Measurements from ENCODE around the gene YIPF4.
"Not testable (repeated sequence)": the region's sequence is repeated elsewhere in the genome, so short reads cannot be mapped to it uniquely, and the experiment has no call there.

The YIPF4 gene

DNA sequence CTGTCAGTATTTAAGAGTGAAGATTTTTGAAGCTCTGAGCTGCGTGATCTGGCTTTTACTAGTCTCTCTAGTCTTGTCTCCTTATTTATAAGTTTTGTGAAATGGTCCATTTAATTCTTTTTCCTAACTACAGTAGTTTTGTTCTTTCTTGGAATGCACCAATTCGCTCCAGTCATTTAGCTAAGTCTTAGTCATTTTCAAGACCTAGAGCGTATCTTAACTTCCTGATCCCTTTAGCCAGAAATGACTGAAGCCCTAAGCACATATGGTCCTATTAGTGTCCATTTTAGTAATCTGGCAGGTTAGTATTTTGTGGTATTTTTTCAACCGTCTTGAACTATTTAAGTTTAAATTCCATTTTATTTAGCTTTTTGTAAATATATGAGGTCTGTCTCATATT, 82.7 kb downstream of the YIPF4 start:
- CTCF ChIA-PET: no interaction called here
- no peak for DNase-seq (ENCODE audit: low spot score)
- no peak overlapping the region for H3K27ac ChIP-seq
- POLR2A ChIA-PET (ENCODE audit: low non-redundant PET): no interaction called here
- TF ChIP-seq CTCF (conservative IDR thresholded peaks at IDR 0.05; ENCODE audit: low read depth): no peak

DNA sequence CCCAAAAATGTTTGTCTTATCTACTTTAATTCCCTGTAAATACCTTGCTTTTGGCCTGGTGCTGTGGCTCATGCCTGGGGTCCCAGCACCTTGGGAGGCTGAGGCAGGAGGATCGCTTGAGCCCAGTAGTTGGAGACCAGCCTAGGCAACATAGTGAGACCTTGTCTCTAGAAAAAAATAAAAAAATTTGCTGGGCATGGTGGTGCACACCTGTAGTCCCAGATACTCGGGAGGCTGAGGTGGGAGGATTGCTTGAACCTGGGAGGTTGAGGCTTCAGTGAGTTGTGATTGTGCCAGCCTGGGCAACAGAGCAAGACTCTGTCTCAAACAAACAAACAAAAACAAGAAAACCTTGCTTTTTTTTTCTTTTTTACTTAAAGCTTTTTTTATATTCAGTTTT, 85.3 kb downstream of the YIPF4 start:
- POLR2A ChIA-PET (ENCODE audit: low non-redundant PET); DNase-seq (ENCODE audit: low spot score); H3K27ac ChIP-seq: not testable (repeated sequence)
- CTCF ChIA-PET: interaction anchor here (0.6 to 1.3 kb wide), 2 partner anchors 24 to 1124 kb away, joined by 4 read pairs; no protein-coding TSS in a partner anchor

DNA sequence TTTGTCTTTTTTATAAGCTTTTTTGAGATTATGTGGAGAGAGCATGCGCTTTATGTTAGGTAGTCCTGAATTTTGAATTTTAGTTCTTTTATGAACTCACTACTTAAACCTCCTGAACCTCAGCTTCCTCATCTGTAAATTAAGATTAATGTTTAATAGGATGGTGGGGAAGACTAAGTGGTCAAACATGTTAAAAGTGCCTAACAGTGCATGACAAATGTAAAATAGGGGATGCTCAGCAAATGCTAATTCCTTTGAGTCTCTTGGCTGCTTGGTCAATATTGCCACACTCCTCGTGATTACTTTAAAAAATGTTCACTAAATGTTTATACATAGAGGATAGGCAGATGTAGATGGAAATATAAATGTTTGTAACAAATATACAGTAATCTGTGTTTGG, 85.9 kb downstream of the YIPF4 start:
- CTCF ChIA-PET: interaction anchor here (0.6 kb wide), 1 partner anchor 1125 kb away, joined by 4 read pairs; no protein-coding TSS in a partner anchor
- no peak overlapping the region for H3K27ac ChIP-seq
- no peak for DNase-seq (ENCODE audit: low spot score)
- POLR2A ChIA-PET (ENCODE audit: low non-redundant PET): no interaction called here
- TF ChIP-seq CTCF (conservative IDR thresholded peaks at IDR 0.05; ENCODE audit: low read depth): no peak

GRCh38 chr2:32364290-32364689, 86.6 kb downstream of the YIPF4 start:
- 0 out of 2 replicates have a peak overlapping the region, but pooled peaks have one; percentile 28 for H3K27ac ChIP-seq
- CTCF ChIA-PET; DNase-seq (ENCODE audit: low spot score): not testable (repeated sequence)
- POLR2A ChIA-PET (ENCODE audit: low non-redundant PET): interaction anchor here (0.6 kb wide), 1 partner anchor 11 kb away, joined by 4 read pairs; no protein-coding TSS in a partner anchor

GRCh38 chr2:32365679-32366078, 88.0 kb downstream of the YIPF4 start:
- H3K27ac ChIP-seq; DNase-seq (ENCODE audit: low spot score); POLR2A ChIA-PET (ENCODE audit: low non-redundant PET): not testable (repeated sequence)
- CTCF ChIA-PET: interaction anchor here (0.6 kb wide), 1 partner anchor 43 kb away, joined by 3 read pairs; no protein-coding TSS in a partner anchor
